ENCODE results near the gene PSMB2.
"Not testable (repeated sequence)": the region's sequence is repeated elsewhere in the genome, so short reads cannot be mapped to it uniquely, and the experiment has no call there.

The PSMB2 gene

DNA sequence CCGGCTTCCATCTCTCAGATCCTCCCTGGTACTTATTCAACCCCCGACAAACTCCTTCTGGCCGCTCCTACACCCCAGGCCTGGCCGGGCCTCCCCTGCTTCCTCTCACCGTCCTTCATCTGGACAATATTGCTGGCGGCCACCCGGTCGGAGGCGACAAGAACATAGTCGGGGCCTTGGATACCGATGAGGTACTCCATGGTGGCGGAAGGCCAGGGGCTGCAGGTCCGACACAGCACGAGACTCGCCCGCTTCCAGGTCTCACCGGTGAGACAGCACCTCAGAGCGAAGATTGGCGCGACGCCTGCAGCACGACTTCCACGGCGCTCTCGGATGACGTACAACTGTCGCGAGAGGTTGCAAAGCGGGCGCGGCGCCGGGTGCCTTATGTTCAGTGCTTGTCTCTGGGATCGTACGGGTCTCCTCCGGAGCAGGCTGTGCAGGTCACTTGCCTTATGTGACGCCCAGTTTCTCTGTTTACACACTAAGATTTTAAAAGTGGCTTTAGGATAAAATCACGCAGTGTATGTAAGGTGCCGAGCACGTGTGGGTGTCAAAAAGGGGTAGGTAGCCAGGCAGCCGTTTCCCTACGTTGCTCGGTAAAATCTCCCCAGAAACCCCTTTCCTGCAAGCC, at the start of gene PSMB2:
Gene PSMB2 (minus strand): TSS at position 294 of the 634 bp plus-strand sequence. CDS start 94 bp downstream, at position 200.
- peak; percentile 94 to 97 (median 97) for DNase-seq (ENCODE audit: low read depth in 3 of 3)

DNA sequence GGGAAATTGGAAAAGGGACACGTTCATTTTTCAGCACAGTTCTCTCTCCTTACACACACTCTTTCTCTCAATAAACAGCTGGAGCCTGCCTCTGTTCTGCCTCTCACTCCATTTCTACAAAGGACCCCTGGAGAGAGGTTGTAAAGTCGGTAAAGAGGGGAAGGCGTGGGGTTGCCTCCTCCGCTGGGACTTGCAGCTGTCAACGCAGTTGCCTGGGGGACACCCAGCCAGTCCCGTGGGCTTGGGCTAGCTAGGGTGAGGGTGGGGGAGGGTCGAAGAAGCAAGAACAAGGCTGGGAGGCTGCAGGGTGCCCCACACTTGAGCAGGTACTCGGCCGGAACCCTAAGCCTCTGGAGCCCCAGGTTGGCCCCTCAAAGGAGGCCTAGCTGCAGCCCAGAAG, 49.8 kb upstream of the PSMB2 start:
- no peak for DNase-seq (ENCODE audit: low read depth in 3 of 3)

GRCh38 chr1:35690103-35690502, 48.8 kb upstream of the PSMB2 start:
- DNase-seq (ENCODE audit: low read depth in 3 of 3) = not testable (repeated sequence)

DNA sequence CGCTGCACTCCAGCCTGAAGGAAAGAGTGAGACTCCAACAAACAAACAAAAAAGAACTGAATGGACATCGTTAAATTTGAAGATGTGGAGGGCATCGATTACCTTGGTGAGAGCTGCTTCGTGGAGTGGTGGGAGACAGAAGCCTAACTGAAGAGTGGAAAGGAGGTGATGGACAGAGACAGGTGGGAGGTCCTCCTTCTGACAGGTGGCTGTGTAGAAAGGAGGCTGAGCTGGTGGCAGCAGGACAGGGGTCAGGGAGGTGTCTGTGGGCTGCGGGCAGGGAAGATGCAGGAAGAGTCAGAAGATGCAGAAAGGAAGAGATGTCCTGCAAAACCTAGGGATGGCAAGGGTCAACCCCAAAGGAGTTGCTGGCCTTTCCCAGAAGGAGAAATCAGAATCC, 46.8 kb upstream of the PSMB2 start:
- no peak for DNase-seq (ENCODE audit: low read depth in 3 of 3)

GRCh38 chr1:35683012-35683411, 41.7 kb upstream of the PSMB2 start:
- no peak for DNase-seq (ENCODE audit: low read depth in 3 of 3)

GRCh38 chr1:35680271-35680670, 38.9 kb upstream of the PSMB2 start:
- no peak for DNase-seq (ENCODE audit: low read depth in 3 of 3)

GRCh38 chr1:35675773-35676172, 34.4 kb upstream of the PSMB2 start:
- DNase-seq (ENCODE audit: low read depth in 3 of 3) = no peak

GRCh38 chr1:35674111-35674510, 32.8 kb upstream of the PSMB2 start:
- no peak for DNase-seq (ENCODE audit: low read depth in 3 of 3)

GRCh38 chr1:35672116-35672515, 30.8 kb upstream of the PSMB2 start:
- no peak for DNase-seq (ENCODE audit: low read depth in 3 of 3)

- no peak for DNase-seq (ENCODE audit: low read depth in 3 of 3)
Measured at GRCh38 chr1:35668506-35668905, 27.2 kb upstream of the PSMB2 start.

DNA sequence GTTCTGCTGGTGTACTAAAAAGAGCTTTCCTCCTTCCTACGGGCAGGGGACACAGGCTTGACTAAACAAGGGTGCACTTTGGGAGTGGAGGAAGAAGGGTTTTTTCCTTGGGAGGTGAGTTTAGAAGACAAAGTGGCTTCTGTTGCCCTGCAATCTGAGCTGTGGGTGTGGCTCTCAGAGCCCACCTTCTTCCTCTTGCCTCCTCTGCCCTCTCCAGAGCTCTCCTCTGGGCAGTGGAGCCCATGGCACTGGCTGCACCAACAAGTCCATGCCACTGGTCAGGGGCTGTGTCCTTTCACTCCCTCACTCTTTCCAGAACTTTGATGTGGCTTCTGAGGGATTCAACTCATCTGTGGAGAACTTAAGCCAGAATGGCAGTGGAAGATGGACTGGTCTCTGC, 25.6 kb upstream of the PSMB2 start:
- DNase-seq (ENCODE audit: low read depth in 3 of 3) = no peak

DNA sequence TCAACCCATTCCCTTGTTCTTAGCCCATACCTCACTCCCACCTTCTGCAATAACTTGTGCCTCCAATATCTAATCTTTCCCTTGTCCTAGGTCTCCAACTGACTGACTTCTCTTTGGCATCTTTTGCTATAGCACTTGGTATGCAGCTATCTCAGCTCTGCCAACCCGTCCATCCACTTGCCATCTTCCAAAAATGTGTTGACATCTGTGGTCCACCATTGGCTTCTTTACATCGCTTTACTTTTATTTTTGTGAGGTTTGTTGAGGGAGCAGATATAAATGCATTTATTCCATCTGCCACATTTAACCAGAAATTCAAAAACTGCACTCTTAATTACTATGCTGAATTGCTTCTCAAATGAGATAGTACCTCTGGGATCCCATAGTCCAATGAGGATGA, 24.9 kb upstream of the PSMB2 start:
- no peak for DNase-seq (ENCODE audit: low read depth in 3 of 3)

DNA sequence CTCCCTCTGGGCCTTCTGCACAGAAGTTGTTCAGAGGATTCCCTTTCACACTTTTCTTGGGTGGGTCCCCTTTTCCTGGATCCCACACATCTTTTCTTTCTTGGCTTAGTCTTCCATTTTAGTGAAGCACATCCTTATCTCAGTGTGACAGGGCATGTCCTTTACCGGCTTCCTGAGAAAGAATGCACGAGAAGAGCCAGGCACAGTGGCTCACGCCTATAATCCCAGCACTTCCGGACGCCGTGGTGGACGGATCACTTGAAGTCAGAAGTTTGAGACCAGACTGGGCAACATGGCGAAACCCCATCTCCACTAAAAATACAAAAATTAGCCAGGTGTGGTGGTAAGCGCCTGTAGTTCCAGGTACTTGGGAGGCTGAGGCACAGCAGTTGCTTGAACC, 22.1 kb upstream of the PSMB2 start:
- DNase-seq (ENCODE audit: low read depth in 3 of 3) = no peak

DNA sequence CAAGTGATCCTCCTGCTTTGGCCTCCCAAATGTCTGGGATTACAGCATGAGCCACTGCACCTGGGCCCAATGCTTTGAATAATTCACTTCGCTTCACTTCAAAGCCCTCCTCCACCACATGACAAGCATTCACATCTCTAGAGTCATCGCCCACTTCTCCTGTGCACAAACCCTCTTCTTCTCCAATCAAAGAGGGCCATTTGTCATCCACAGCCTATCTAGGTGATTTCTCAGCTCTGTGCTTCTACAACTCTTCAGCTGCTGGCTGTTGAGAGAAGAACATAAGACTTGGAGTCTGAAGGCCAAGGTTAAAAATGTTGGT, 20.1 kb upstream of the PSMB2 start:
- no peak for DNase-seq (ENCODE audit: low read depth in 3 of 3)

DNA sequence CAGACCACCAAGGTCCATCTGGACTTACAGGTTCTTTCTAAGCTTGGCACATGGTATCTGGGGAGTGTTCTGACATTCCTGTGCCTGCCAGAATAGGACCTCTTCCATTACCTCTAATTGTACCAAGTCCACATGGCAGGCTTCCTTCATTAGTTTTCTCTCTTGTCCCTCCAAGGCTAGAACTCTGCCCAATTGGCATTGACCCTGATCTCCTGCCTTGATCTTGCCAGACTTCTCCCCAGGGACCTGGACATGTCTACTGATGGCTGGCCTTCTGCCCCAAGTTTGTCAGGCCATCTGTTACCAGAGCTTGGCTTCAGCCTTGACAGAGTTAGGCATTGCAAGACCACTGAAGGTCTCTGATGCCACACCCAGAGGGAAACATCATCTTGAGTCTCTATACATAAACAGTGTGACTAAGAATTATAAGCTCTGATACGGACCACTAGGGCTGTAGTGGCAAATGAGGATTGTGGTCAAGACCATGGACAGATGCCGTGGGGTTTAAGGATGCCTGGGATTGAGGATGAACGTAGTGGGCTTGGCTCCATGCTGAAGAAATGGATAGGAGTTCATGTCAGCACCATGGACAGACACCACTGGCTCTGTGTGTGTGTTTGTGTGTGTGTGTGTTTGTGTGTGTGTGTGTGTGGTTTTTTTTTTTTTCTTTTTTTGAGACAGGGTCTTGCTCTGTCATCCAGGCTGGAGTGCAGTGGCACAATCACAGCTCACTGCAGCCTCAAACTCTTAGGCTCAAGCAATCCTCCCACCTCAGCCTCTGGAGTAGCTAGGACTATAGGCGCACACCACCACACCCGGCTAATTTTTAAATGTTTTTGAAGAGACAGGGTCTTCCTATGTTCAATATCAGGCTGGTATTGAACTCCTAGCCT, 19.5 kb upstream of the PSMB2 start:
- DNase-seq (ENCODE audit: low read depth in 3 of 3) = no peak

DNA sequence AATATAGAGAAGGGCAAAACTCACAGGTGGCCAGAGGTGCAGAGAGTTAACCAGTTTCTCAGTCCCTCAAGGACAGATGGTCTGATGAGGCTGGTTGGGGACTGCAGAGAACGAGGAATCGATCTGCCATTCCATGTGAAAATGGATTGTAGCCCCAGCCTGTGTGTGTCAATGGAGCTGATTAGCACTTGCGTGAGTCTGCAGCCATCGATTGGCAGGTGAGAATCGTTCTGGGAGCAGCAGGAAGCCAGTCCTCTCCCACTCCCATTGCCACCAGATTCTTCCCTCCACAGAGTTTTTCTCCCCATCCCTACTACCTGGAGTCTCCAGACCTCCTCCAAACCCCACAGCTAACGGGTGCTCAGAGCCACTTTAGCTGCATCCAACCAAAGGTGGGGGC, 18.3 kb upstream of the PSMB2 start:
- no peak for DNase-seq (ENCODE audit: low read depth in 3 of 3)

- DNase-seq (ENCODE audit: low read depth in 3 of 3) = no peak
Measured at GRCh38 chr1:35657851-35658250, 16.5 kb upstream of the PSMB2 start.

DNA sequence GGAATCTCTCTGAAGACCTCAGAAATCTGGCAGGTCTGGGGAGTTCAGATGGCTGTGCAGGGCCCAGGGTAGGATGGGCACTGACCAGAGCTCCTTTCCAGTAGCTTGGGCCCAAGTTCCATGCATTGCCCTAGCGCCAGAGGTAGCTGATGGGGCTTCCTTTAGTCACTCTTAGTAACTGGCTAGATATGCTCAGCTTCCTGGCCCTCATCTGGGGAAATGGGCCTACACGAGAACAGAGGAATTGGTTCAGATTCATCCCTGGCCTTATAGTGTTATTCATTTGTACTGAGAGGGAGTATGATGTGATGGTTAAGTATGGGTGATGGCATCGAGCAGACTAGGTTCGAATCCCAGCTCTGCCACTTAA, 15.5 kb upstream of the PSMB2 start:
- no peak for DNase-seq (ENCODE audit: low read depth in 3 of 3)

- no peak for DNase-seq (ENCODE audit: low read depth in 3 of 3)
Measured at GRCh38 chr1:35656148-35656862, 15.0 kb upstream of the PSMB2 start.

GRCh38 chr1:35655196-35655595, 13.9 kb upstream of the PSMB2 start:
- DNase-seq (ENCODE audit: low read depth in 3 of 3) = no peak

DNA sequence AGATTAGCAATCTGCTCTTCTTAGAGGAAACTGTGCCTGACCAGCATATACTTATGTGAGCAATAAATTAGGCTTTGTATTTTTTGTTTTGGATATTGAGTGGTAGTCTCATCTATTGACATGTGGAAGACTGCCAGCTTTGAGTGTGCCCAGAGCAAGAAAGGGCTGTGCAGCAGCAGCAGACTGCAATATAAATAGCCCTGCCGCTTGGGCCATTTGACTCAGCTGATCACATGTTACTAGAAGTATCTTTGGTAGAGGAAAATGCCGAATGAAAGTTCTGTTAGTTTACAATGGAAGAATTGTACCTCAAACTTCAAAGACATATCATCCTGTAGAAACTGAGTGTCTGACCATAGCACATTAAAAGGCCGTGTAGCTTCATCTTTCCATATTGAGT, 9.1 kb upstream of the PSMB2 start:
- no peak for DNase-seq (ENCODE audit: low read depth in 3 of 3)

GRCh38 chr1:35646043-35646442, 4.7 kb upstream of the PSMB2 start:
- DNase-seq (ENCODE audit: low read depth in 3 of 3) = no peak

- DNase-seq (ENCODE audit: low read depth in 3 of 3) = no peak
Measured at GRCh38 chr1:35644204-35644603, 2.9 kb upstream of the PSMB2 start.
